ENCODE measurements around the gene HOXC6. TPM values are rescaled to one million over a fixed set of nuclear protein-coding genes. Genes with fewer than 3 reads are reported as not detected.

HOXC6 gene
- total and polyA plus RNA-seq, 2 experiments from 2014 or later, result not detected

GRCh38 chr12:54016051-54016450 lies 12.2 kb upstream of the HOXC6 start:
- Histone ChIP-seq H3K4me2 (no peak overlapping the region), H3K27ac (ENCODE audit: low read depth) (no peak overlapping the region)
- peaks cover 32% of the 10 kb centered on the region for H3K4me1 Mint-ChIP-seq

GRCh38 chr12:54016478-54016964 lies 11.7 kb upstream of the HOXC6 start:
- Mint-ChIP-seq H3K27me3 (ENCODE audit: insufficient read depth, low read depth, poor library complexity) (peaks cover 98% of the 10 kb centered on the region), H3K36me3 (ENCODE audit: low read depth) (no peaks in the 10 kb centered on the region), H3K9me3 (no peaks in the 10 kb centered on the region; the same call in 2 of the 3 replicates), H3K27ac (no peak overlapping the region), H3K4me1 (peaks cover 30% of the 10 kb centered on the region), H3K4me3 (no peak overlapping the region)
- H3K27ac ChIP-seq (ENCODE audit: low read depth), result no peak overlapping the region
- H2AFZ ChIP-seq, result no peak overlapping the region
- H3F3A ChIP-seq (replicated peaks; ENCODE audit: low read depth), result peaks cover 38% of the 10 kb centered on the region
- TF ChIP-seq ZNF114 (CRISPR knock-in tag; IDR thresholded peaks at IDR 0.05) (no peak), EZH2 (IDR thresholded peaks at IDR 0.05; ENCODE audit: low read depth, unreplicated experiment) (peak; percentile 23)
- peak overlapping the region; percentile 63; the same call in 1 of the 2 replicates for H3K4me3 ChIP-seq
- H3K9me2 ChIP-seq (ENCODE audit: insufficient read depth), result no peaks in the 10 kb centered on the region
- H3K79me2 ChIP-seq (replicated peaks; ENCODE audit: insufficient read depth), result no peaks in the 10 kb centered on the region
- peaks cover 28% of the 10 kb centered on the region for H4K20me1 ChIP-seq (replicated peaks; ENCODE audit: insufficient read depth)
- peak overlapping the region; percentile 89 for H3K4me2 ChIP-seq
- no peaks in the 10 kb centered on the region for H3K36me3 ChIP-seq (ENCODE audit: insufficient read depth)
- ATAC-seq (no peak), DNase-seq (ENCODE audit: low spot score) (no peak)
- peaks cover 53% of the 10 kb centered on the region for H3K4me1 ChIP-seq (ENCODE audit: insufficient read depth)
- peaks cover 100% of the 10 kb centered on the region for H3K27me3 ChIP-seq (ENCODE audit: insufficient read depth)

More at GRCh38 chr12:54016051-54016450, 12.2 kb upstream of the HOXC6 start:
- Mint-ChIP-seq H3K36me3 (ENCODE audit: low read depth) (no peaks in the 10 kb centered on the region), H3K9me3 (no peaks in the 10 kb centered on the region), H3K27ac (no peak overlapping the region), H3K4me3 (no peak overlapping the region), H3K27me3 (ENCODE audit: insufficient read depth, low read depth, poor library complexity) (peaks cover 98% of the 10 kb centered on the region)
- peaks cover 39% of the 10 kb centered on the region for H3F3A ChIP-seq (replicated peaks; ENCODE audit: low read depth)
- H3K4me3 ChIP-seq, result no peak overlapping the region
- H3K79me2 ChIP-seq (replicated peaks; ENCODE audit: insufficient read depth), result no peaks in the 10 kb centered on the region
- peaks cover 100% of the 10 kb centered on the region for H3K27me3 ChIP-seq (ENCODE audit: insufficient read depth)
- H3K36me3 ChIP-seq (ENCODE audit: insufficient read depth), result no peaks in the 10 kb centered on the region
- DNase-seq (ENCODE audit: low spot score) (no peak), ATAC-seq (no peak)
- TF ChIP-seq ZNF331 (CRISPR knock-in tag; IDR thresholded peaks at IDR 0.05; ENCODE audit: low read depth), result no peak
- no peak for TF ChIP-seq ZNF114 (CRISPR knock-in tag; IDR thresholded peaks at IDR 0.05)
- TF ChIP-seq EZH2phosphoT487 (IDR thresholded peaks at IDR 0.05; ENCODE audit: unreplicated experiment), result no peak
- TF ChIP-seq CTCF (conservative IDR thresholded peaks at IDR 0.05; ENCODE audit: low read depth in 2 of 2), result no peak
- TF ChIP-seq STAT1 (IDR thresholded peaks at IDR 0.05; ENCODE audit: unreplicated experiment), result no peak
- TF ChIP-seq CREB1 (CRISPR knock-in tag; IDR thresholded peaks at IDR 0.05; ENCODE audit: low read depth), result no peak
- no peak for TF ChIP-seq NANOG (IDR thresholded peaks at IDR 0.05; ENCODE audit: borderline replicate concordance)
- TF ChIP-seq POLR2AphosphoS5 (IDR thresholded peaks at IDR 0.05; ENCODE audit: low read depth), result no peak
- no peak for TF ChIP-seq EZH2 (IDR thresholded peaks at IDR 0.05; ENCODE audit: low read depth, unreplicated experiment)
- no peak for TF ChIP-seq JUNB (IDR thresholded peaks at IDR 0.05; ENCODE audit: unreplicated experiment)
- peaks cover 58% of the 10 kb centered on the region for H3K4me1 ChIP-seq (ENCODE audit: insufficient read depth)
- H4K20me1 ChIP-seq (replicated peaks; ENCODE audit: insufficient read depth), result peaks cover 28% of the 10 kb centered on the region
- H2AFZ ChIP-seq, result no peak overlapping the region
- H3K9me2 ChIP-seq (ENCODE audit: insufficient read depth), result no peaks in the 10 kb centered on the region

Measured in GM23338 (cell line).